NCI-H2196 (cell line): ENCODE results near the gene CLMP.
"Not testable (repeated sequence)": the region's sequence is repeated elsewhere in the genome, so short reads cannot be mapped to it uniquely, and the experiment has no call there.

ENCODE experiments used
- DNase-seq: peaks from one replicate; lab custom pipeline; 2025; ENCODE audit not compliant: unreplicated experiment; lab: John Stamatoyannopoulos, UW

The CLMP gene

GRCh38 chr11:123059041-123059920 is 135.8 kb downstream of the CLMP start:
- not testable (repeated sequence) for DNase-seq

- DNase-seq = no peak
These were observed 137.3 kb downstream of the CLMP start for GRCh38 chr11:123057661-123058305.

- no peak for DNase-seq
These were observed 138.1 kb downstream of the CLMP start for GRCh38 chr11:123056835-123057491.

GRCh38 chr11:123055191-123055901 is 139.7 kb downstream of the CLMP start:
- no peak for DNase-seq

DNA sequence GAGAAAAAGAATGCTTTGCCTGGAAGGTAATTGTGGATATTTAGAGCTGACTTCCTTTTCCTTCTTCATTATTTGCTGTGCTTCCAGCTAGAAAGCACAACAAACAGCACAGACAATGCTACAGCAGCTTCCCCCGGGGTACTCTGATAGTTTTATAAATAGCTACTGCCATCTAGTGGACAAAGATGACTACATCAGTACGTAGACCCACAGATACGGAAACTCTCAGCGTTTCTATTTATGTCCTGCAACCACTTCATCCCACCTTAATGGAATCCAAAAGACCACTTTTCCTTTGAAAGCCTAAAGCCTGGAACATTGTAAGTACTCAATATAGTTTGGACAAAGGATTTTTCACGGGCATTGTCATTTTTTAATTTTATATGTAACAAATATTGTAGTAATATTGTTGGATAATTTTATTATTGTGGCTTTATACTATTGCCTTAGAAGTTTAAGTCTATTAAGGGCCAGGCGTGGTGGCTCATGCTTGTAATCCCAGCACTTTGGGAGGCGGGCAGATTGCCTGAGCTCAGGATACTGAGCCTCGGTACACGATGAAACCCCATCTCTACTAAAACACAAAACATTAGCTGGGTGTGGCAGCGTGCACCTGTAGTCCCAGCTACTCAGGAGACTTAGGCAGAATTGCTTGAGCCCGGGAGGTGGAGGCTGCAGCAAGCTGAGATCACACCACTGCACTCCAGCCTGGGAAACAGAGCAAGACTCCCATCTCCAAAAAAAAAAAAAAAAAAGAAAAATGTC is 140.6 kb downstream of the CLMP start:
- DNase-seq = peak; percentile 86

GRCh38 chr11:123052901-123053721 is 141.9 kb downstream of the CLMP start:
- no peak for DNase-seq

- no peak for DNase-seq
These were observed 143.4 kb downstream of the CLMP start for GRCh38 chr11:123051634-123052033.

DNA sequence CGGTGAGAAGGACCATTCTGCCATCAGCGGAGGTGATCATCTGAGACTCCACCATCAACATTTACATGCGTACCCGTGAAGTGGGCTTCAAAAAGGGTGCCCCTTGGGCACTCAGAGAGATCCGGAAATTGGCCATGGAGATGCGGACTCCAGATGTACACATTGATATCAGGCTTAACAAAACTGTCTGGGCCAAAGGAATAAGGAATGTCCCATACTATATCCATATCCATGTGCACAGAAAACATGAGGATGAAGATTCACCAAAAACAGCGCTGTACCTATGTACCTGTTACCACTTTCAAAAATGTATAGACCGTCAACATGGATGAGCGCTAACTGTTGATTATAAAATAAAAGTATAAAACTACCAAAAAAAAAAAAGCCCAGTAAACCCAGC is 143.9 kb downstream of the CLMP start:
- DNase-seq = no peak

DNA sequence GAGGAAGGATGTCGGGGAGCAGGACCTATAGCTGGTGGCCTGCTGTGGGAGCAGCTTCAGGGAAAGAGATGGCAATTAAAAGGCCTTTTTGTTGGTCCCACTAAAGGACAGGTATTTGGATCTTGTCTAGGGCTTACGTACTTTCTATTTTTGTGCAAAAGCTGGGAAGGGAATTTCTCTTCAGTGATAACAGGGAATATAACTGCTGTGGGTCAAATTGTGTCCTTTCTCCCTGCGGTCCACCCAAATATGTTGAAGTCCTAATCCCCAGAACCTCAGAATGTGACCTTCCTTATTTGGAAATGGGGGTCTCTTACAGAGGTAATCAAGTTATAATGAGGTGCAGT is 147.1 kb downstream of the CLMP start:
- no peak for DNase-seq

GRCh38 chr11:123047266-123047946 is 147.6 kb downstream of the CLMP start:
- DNase-seq = no peak

GRCh38 chr11:123046473-123047259 is 148.4 kb downstream of the CLMP start:
- no peak for DNase-seq

- no peak for DNase-seq
These were observed 149.9 kb downstream of the CLMP start for GRCh38 chr11:123045101-123045500.

- DNase-seq = no peak
These were observed 153.9 kb downstream of the CLMP start for GRCh38 chr11:123041185-123041584.

- no peak for DNase-seq
These were observed 155.0 kb downstream of the CLMP start for GRCh38 chr11:123040111-123040432.

DNA sequence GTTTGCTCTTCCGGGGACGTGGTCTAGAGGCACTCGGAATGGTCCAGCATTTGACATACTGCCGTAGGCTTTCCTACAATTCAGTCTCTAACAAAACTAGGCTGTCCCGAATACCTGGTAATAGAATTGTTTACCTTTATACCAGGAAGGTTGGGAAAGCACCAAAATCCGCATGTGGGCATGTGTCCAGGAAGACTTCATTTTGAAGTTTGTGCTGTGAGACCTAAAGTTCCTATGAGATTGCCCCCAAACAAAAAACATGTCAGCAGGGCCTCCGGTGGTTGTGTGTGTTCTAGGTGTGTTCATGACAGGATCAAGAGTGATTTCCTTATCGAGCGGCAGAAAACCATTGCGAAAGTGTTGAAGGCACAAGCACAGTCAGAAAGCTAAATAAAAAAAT is 159.2 kb downstream of the CLMP start:
- no peak for DNase-seq

- DNase-seq = no peak
These were observed 160.5 kb downstream of the CLMP start for GRCh38 chr11:123034597-123034996.

DNA sequence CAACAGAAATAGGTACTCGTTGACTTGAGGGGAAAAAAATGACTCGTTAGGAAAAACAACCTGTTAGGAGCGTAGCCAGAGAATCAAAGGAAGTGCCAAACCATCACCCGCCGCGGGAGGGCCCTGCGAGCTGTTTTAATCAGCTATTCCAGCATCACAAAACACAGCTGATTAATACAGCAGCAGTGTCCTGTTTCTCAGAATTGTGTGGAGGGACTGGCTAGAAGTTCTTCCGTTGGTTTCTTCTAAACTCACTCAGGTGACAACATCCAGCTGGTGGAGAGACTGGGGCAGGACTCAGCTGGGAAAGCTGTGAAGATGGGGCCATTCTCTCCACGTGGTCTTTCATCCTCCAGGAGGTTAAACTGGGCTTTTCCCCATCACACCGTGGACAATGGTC is 161.2 kb downstream of the CLMP start:
- DNase-seq = no peak

DNA sequence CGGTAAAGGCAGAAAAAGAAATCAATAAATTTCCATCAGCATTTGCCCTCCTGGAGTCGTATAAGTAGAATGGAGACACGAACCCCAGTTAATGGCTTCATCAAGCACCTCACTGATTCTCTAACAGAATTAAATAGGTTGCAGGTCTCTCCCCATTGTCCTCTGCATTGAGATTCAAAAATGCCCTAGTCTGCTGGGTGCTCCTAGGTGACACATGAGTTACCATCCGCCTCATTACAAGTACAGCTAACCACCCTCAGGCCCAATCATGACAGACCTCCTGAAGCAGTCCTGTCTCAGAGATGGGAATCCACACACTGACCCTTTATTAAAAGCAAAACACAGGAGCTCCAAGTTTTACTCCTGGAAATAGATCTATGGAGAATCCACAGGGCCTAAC is 164.5 kb downstream of the CLMP start:
- no peak for DNase-seq

- peak; percentile 47 for DNase-seq
These were observed 174.1 kb downstream of the CLMP start for GRCh38 chr11:123020968-123021367.
